MM.1S (cell line): Measurements from ENCODE around the gene GATA5.

ENCODE experiments used
- DNase-seq: peaks from one replicate; pipeline ENCODE4 v3.0.0-alpha.2; 2015
- H2AFZ ChIP-seq: fragments of 300-600 bp; sonication (generic); 2 replicates; pipeline ENCODE4 v1.6.0; 2016; ENCODE audit warnings: antibody characterized with exemption, low read length
- H3F3A ChIP-seq: fragments of 300-600 bp; sonication (generic); 2 replicates; pipeline ENCODE4 v1.6.1; 2016; ENCODE audit warnings: mild to moderate bottlenecking, antibody characterized with exemption, low read length, moderate library complexity, mixed read lengths; ENCODE audit not compliant: insufficient read depth
- H3K27ac ChIP-seq: fragments of 300-600 bp; sonication (generic); 2 replicates; pipeline ENCODE4 v1.5.1; 2016; ENCODE audit warnings: mild to moderate bottlenecking, low read length
- H3K27me3 ChIP-seq: fragments of 300-600 bp; sonication (generic); replicated peaks from 2 replicates; pipeline ENCODE4 v1.6.0; 2016; ENCODE audit warnings: low read length; ENCODE audit not compliant: insufficient read depth
- H3K36me3 ChIP-seq: fragments of 300-600 bp; sonication (generic); replicated peaks from 2 replicates; pipeline ENCODE4 v1.6.1; 2016; ENCODE audit warnings: mild to moderate bottlenecking, low read length, mixed read lengths; ENCODE audit not compliant: insufficient read depth
- H3K4me1 ChIP-seq: fragments of 300-600 bp; sonication (generic); 2 replicates; pipeline ENCODE4 v1.6.1; 2016; ENCODE audit warnings: low read length, mixed read lengths
- H3K4me2 ChIP-seq: fragments of 300-600 bp; sonication (generic); 2 replicates; pipeline ENCODE4 v1.6.0; 2016; ENCODE audit warnings: low read depth, low read length
- H3K4me3 ChIP-seq: fragments of 300-600 bp; sonication (generic); 2 replicates; pipeline ENCODE4 v1.5.1; 2016; ENCODE audit warnings: low read length, mixed read lengths
- H3K79me2 ChIP-seq: fragments of 300-600 bp; sonication (generic); 2 replicates; pipeline ENCODE4 v1.6.1; 2016; ENCODE audit warnings: mixed run types, low read length, mixed read lengths
- H3K9ac ChIP-seq: fragments of 300-600 bp; sonication (generic); 2 replicates; pipeline ENCODE4 v1.6.1; 2016; ENCODE audit warnings: low read length, mixed read lengths
- H3K9me2 ChIP-seq: fragments of 300-600 bp; sonication (generic); replicated peaks from 2 replicates; pipeline ENCODE4 v1.6.1; 2016; ENCODE audit warnings: mild to moderate bottlenecking, low read length, mixed read lengths; ENCODE audit not compliant: insufficient read depth
- H3K9me3 ChIP-seq: fragments of 300-600 bp; sonication (generic); replicated peaks from 2 replicates; pipeline ENCODE4 v1.6.1; 2016; ENCODE audit warnings: mild to moderate bottlenecking, low read length, mixed read lengths; ENCODE audit not compliant: insufficient read depth
- H4K20me1 ChIP-seq: fragments of 300-600 bp; sonication (generic); 2 replicates; pipeline ENCODE4 v1.6.1; 2016; ENCODE audit warnings: mild to moderate bottlenecking, low read length, moderate library complexity, mixed read lengths; ENCODE audit not compliant: insufficient read depth
- CTCF ChIP-seq: fragments of 300-600 bp; sonication (generic); IDR thresholded peaks from 2 replicates; pipeline ENCODE4 v1.5.1; 2016; ENCODE audit warnings: antibody characterized with exemption, low read length, mixed read lengths
- EZH2 ChIP-seq: fragments of 300-600 bp; sonication (generic); optimal IDR thresholded peaks from 2 replicates; pipeline ENCODE3; 2017; ENCODE audit warnings: low read depth, mild to moderate bottlenecking, antibody characterized with exemption, low read length, mixed read lengths
- EZH2phosphoT487 ChIP-seq: fragments of 300-600 bp; sonication (generic); IDR thresholded peaks from 2 replicates; pipeline ENCODE4 v1.6.1; 2018; ENCODE audit warnings: antibody characterized with exemption, low read length

GATA5 gene

DNA sequence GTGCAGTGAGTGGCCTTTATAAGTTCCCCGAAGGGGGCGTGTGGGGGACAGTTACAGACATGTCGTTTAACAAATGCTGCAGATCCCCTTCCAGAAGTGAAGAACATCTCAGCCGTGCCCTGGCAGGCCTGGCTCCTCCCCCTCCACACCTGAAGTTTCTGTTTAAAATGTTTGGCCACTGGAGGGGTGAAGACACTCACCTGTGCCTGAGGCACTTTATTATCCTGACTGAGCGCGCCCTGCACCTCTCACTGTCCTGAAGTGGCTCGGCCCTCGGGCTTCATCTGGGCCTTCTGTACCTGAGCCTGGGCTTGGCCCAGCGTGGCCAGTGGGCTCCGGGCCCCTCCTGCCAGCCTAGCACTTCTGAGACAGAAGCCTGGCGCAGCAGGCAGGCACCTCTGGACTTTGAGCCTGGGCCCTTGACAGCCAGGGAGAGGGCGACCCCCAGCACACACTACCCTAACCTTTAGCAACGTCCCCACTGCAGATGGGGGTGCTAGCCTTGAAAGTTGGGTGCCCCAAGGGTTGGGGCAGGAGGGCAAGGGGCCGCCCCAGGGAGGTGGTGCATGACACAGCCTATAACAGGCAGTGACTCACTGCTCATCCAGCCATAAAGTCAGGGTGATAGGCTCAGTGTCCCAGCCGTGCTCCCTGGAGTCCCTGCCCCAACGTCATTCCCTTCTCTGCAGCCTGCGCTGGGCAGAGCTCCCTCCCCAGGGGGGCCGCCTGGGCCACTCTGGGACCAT, 13.6 kb upstream of the GATA5 start:
- peaks cover 100% of the 10 kb centered on the region for H3K27me3 ChIP-seq
- H3K27ac ChIP-seq: no peak overlapping the region
- no peak overlapping the region for H3K9ac ChIP-seq
- no peaks in the 10 kb centered on the region for H3F3A ChIP-seq
- H3K9me3 ChIP-seq: no peaks in the 10 kb centered on the region
- H3K79me2 ChIP-seq: no peaks in the 10 kb centered on the region
- H4K20me1 ChIP-seq: no peaks in the 10 kb centered on the region
- H3K4me3 ChIP-seq: no peak overlapping the region
- no peak overlapping the region for H2AFZ ChIP-seq
- H3K4me2 ChIP-seq: no peak overlapping the region
- H3K4me1 ChIP-seq: no peaks in the 10 kb centered on the region
- DNase-seq: no peak
- no peaks in the 10 kb centered on the region for H3K36me3 ChIP-seq
- H3K9me2 ChIP-seq: no peaks in the 10 kb centered on the region
- TF ChIP-seq CTCF: no peak
- TF ChIP-seq EZH2phosphoT487: no peak
- TF ChIP-seq EZH2: no peak

- H3K4me3 ChIP-seq: no peak overlapping the region
- H3K79me2 ChIP-seq: no peaks in the 10 kb centered on the region
- no peak overlapping the region for H2AFZ ChIP-seq
- no peaks in the 10 kb centered on the region for H3K4me1 ChIP-seq
- H3K4me2 ChIP-seq: no peak overlapping the region
- no peaks in the 10 kb centered on the region for H3K9me2 ChIP-seq
- no peaks in the 10 kb centered on the region for H3F3A ChIP-seq
- H3K36me3 ChIP-seq: no peaks in the 10 kb centered on the region
- no peaks in the 10 kb centered on the region for H3K9me3 ChIP-seq
- H4K20me1 ChIP-seq: no peaks in the 10 kb centered on the region
- TF ChIP-seq EZH2 (no peak), EZH2phosphoT487 (no peak), CTCF (no peak)
- H3K27ac ChIP-seq: no peak overlapping the region
- no peak overlapping the region for H3K9ac ChIP-seq
- DNase-seq: no peak
- peaks cover 100% of the 10 kb centered on the region for H3K27me3 ChIP-seq
These were observed 12.7 kb upstream of the GATA5 start for GRCh38 chr20:62488470-62488869.

- Histone ChIP-seq H3K4me1 (no peaks in the 10 kb centered on the region), H3K4me2 (no peak overlapping the region), H3K9ac (no peak overlapping the region), H3K9me2 (no peaks in the 10 kb centered on the region), H3F3A (no peaks in the 10 kb centered on the region), H3K79me2 (no peaks in the 10 kb centered on the region), H3K4me3 (no peak overlapping the region), H3K27me3 (peaks cover 100% of the 10 kb centered on the region), H3K36me3 (no peaks in the 10 kb centered on the region), H3K27ac (no peak overlapping the region), H3K9me3 (no peaks in the 10 kb centered on the region), H4K20me1 (no peaks in the 10 kb centered on the region), H2AFZ (no peak overlapping the region)
- TF ChIP-seq CTCF (no peak), EZH2 (no peak), EZH2phosphoT487 (no peak)
- no peak for DNase-seq
These were observed 12.0 kb upstream of the GATA5 start for GRCh38 chr20:62487561-62488354.
